Stimulated activated memory B cell treated with anti-CD40 and anti-IgM and Interleukin-4, amounts not matched to agents 10 μg/mL and 1 μg/mL and 100 μg/mL, for 72 hours (primary cell): ENCODE results near the gene COQ10A.

Experiments
- ATAC-seq: fragments of 150-1000 bp; cut with Tn5 transposase; 2 replicates; pipeline ENCODE4 v1.10.0; 2021
- H3K27ac Mint-ChIP-seq: one replicate; pipeline ENCODE4 v1.8.0; 2022; ENCODE audit warnings: mild to moderate bottlenecking, mixed read lengths
- H3K27me3 Mint-ChIP-seq: one replicate; pipeline ENCODE4 v1.8.0; 2022; ENCODE audit warnings: mixed read lengths
- H3K36me3 Mint-ChIP-seq: one replicate; pipeline ENCODE4 v1.8.0; 2022; ENCODE audit warnings: mixed read lengths
- H3K4me1 Mint-ChIP-seq: one replicate; pipeline ENCODE4 v1.8.0; 2022; ENCODE audit warnings: mixed read lengths
- H3K4me3 Mint-ChIP-seq: one replicate; pipeline ENCODE4 v1.8.0; 2022; ENCODE audit warnings: mild to moderate bottlenecking, moderate library complexity, mixed read lengths
- H3K9me3 Mint-ChIP-seq: one replicate; pipeline ENCODE4 v1.8.0; 2022; ENCODE audit warnings: mixed read lengths

COQ10A gene

GRCh38 chr12:56234746-56235436 is 31.9 kb upstream of the COQ10A start:
- Mint-ChIP-seq H3K27me3 (no peaks in the 10 kb centered on the region), H3K27ac (no peak overlapping the region), H3K4me3 (no peak overlapping the region), H3K4me1 (no peaks in the 10 kb centered on the region), H3K36me3 (peaks cover 12% of the 10 kb centered on the region), H3K9me3 (no peaks in the 10 kb centered on the region)
- ATAC-seq = no peak

- Mint-ChIP-seq H3K9me3 (no peaks in the 10 kb centered on the region), H3K27me3 (no peaks in the 10 kb centered on the region), H3K36me3 (peaks cover 17% of the 10 kb centered on the region), H3K4me3 (no peak overlapping the region), H3K4me1 (no peaks in the 10 kb centered on the region), H3K27ac (no peak overlapping the region)
- ATAC-seq = no peak
Measured at GRCh38 chr12:56236091-56236490, 30.7 kb upstream of the COQ10A start.

GRCh38 chr12:56236985-56237384 is 29.8 kb upstream of the COQ10A start:
- no peaks in the 10 kb centered on the region for H3K9me3 Mint-ChIP-seq
- H3K4me3 Mint-ChIP-seq = no peak overlapping the region
- H3K27me3 Mint-ChIP-seq = no peaks in the 10 kb centered on the region
- H3K27ac Mint-ChIP-seq = no peak overlapping the region
- ATAC-seq = no peak
- H3K4me1 Mint-ChIP-seq = peaks cover 2% of the 10 kb centered on the region
- H3K36me3 Mint-ChIP-seq = peaks cover 25% of the 10 kb centered on the region

GRCh38 chr12:56237552-56237951 is 29.2 kb upstream of the COQ10A start:
- H3K4me3 Mint-ChIP-seq = no peak overlapping the region
- peaks cover 31% of the 10 kb centered on the region for H3K36me3 Mint-ChIP-seq
- H3K27me3 Mint-ChIP-seq = no peaks in the 10 kb centered on the region
- peaks cover 8% of the 10 kb centered on the region for H3K4me1 Mint-ChIP-seq
- H3K27ac Mint-ChIP-seq = no peak overlapping the region
- H3K9me3 Mint-ChIP-seq = no peaks in the 10 kb centered on the region
- no peak for ATAC-seq

GRCh38 chr12:56241424-56242303 is 25.1 kb upstream of the COQ10A start:
- Mint-ChIP-seq H3K9me3 (no peaks in the 10 kb centered on the region), H3K27ac (no peak overlapping the region), H3K4me1 (peaks cover 16% of the 10 kb centered on the region), H3K36me3 (peaks cover 49% of the 10 kb centered on the region), H3K27me3 (no peaks in the 10 kb centered on the region), H3K4me3 (no peak overlapping the region)
- no peak for ATAC-seq

- peaks cover 16% of the 10 kb centered on the region for H3K4me1 Mint-ChIP-seq
- peak overlapping the region; percentile 51 for H3K27ac Mint-ChIP-seq
- H3K36me3 Mint-ChIP-seq = peaks cover 53% of the 10 kb centered on the region
- H3K27me3 Mint-ChIP-seq = no peaks in the 10 kb centered on the region
- peak; percentile 10 for ATAC-seq
- H3K4me3 Mint-ChIP-seq = no peak overlapping the region
- no peaks in the 10 kb centered on the region for H3K9me3 Mint-ChIP-seq
Measured at GRCh38 chr12:56242986-56243385, 23.8 kb upstream of the COQ10A start.

GRCh38 chr12:56243731-56244181 is 23.0 kb upstream of the COQ10A start:
- peaks cover 54% of the 10 kb centered on the region for H3K36me3 Mint-ChIP-seq
- no peaks in the 10 kb centered on the region for H3K27me3 Mint-ChIP-seq
- peaks cover 16% of the 10 kb centered on the region for H3K4me1 Mint-ChIP-seq
- no peaks in the 10 kb centered on the region for H3K9me3 Mint-ChIP-seq
- H3K27ac Mint-ChIP-seq = no peak overlapping the region
- no peak for ATAC-seq
- no peak overlapping the region for H3K4me3 Mint-ChIP-seq

- Mint-ChIP-seq H3K4me3 (no peak overlapping the region), H3K27ac (no peak overlapping the region), H3K9me3 (no peaks in the 10 kb centered on the region), H3K27me3 (no peaks in the 10 kb centered on the region), H3K36me3 (peaks cover 61% of the 10 kb centered on the region), H3K4me1 (peaks cover 16% of the 10 kb centered on the region)
- no peak for ATAC-seq
Measured at GRCh38 chr12:56244494-56244893, 22.2 kb upstream of the COQ10A start.

GRCh38 chr12:56247923-56248322 is 18.8 kb upstream of the COQ10A start:
- Mint-ChIP-seq H3K36me3 (peaks cover 54% of the 10 kb centered on the region), H3K27ac (no peak overlapping the region), H3K27me3 (no peaks in the 10 kb centered on the region), H3K9me3 (no peaks in the 10 kb centered on the region), H3K4me1 (peaks cover 5% of the 10 kb centered on the region), H3K4me3 (no peak overlapping the region)
- no peak for ATAC-seq

GRCh38 chr12:56248711-56249110 is 18.0 kb upstream of the COQ10A start:
- Mint-ChIP-seq H3K36me3 (peaks cover 54% of the 10 kb centered on the region), H3K9me3 (no peaks in the 10 kb centered on the region), H3K27me3 (no peaks in the 10 kb centered on the region), H3K4me1 (no peaks in the 10 kb centered on the region), H3K4me3 (no peak overlapping the region), H3K27ac (no peak overlapping the region)
- ATAC-seq = no peak

GRCh38 chr12:56252649-56253048 is 14.1 kb upstream of the COQ10A start:
- Mint-ChIP-seq H3K27me3 (no peaks in the 10 kb centered on the region), H3K4me1 (peaks cover 24% of the 10 kb centered on the region), H3K9me3 (no peaks in the 10 kb centered on the region), H3K27ac (no peak overlapping the region), H3K4me3 (no peak overlapping the region), H3K36me3 (peaks cover 40% of the 10 kb centered on the region)
- no peak for ATAC-seq

GRCh38 chr12:56253091-56253490 is 13.7 kb upstream of the COQ10A start:
- H3K4me1 Mint-ChIP-seq = peaks cover 24% of the 10 kb centered on the region
- H3K27ac Mint-ChIP-seq = no peak overlapping the region
- H3K27me3 Mint-ChIP-seq = no peaks in the 10 kb centered on the region
- H3K4me3 Mint-ChIP-seq = no peak overlapping the region
- H3K9me3 Mint-ChIP-seq = no peaks in the 10 kb centered on the region
- peaks cover 39% of the 10 kb centered on the region for H3K36me3 Mint-ChIP-seq
- no peak for ATAC-seq

GRCh38 chr12:56255671-56256070 is 11.1 kb upstream of the COQ10A start:
- Mint-ChIP-seq H3K4me3 (no peak overlapping the region), H3K9me3 (no peaks in the 10 kb centered on the region), H3K27me3 (no peaks in the 10 kb centered on the region), H3K27ac (no peak overlapping the region), H3K36me3 (peaks cover 32% of the 10 kb centered on the region), H3K4me1 (peaks cover 33% of the 10 kb centered on the region)
- ATAC-seq = no peak

- no peak for ATAC-seq
- no peaks in the 10 kb centered on the region for H3K27me3 Mint-ChIP-seq
- H3K4me3 Mint-ChIP-seq = peak overlapping the region; percentile 87
- peak overlapping the region; percentile 90 for H3K27ac Mint-ChIP-seq
- H3K4me1 Mint-ChIP-seq = peaks cover 33% of the 10 kb centered on the region
- H3K9me3 Mint-ChIP-seq = no peaks in the 10 kb centered on the region
- peaks cover 31% of the 10 kb centered on the region for H3K36me3 Mint-ChIP-seq
Measured at GRCh38 chr12:56256326-56256960, 10.3 kb upstream of the COQ10A start.

GRCh38 chr12:56257071-56257470 is 9.7 kb upstream of the COQ10A start:
- H3K27ac Mint-ChIP-seq = peak overlapping the region; percentile 90
- H3K27me3 Mint-ChIP-seq = no peaks in the 10 kb centered on the region
- no peak for ATAC-seq
- peaks cover 25% of the 10 kb centered on the region for H3K36me3 Mint-ChIP-seq
- H3K9me3 Mint-ChIP-seq = no peaks in the 10 kb centered on the region
- peaks cover 33% of the 10 kb centered on the region for H3K4me1 Mint-ChIP-seq
- H3K4me3 Mint-ChIP-seq = peak overlapping the region; percentile 87
